GM15510 (cell line): ENCODE measurements around the gene KIAA0232.
A peak's percentile ranks its signal among the peaks of the same experiment; 100 is the strongest.

Experiments used
- POLR2A ChIP-seq: IDR thresholded peaks from 3 replicates; pipeline ENCODE4 v1.6.1; 2011; ENCODE audit warnings: borderline replicate concordance; ENCODE audit not compliant: insufficient read length; ENCODE audit errors: extremely low read depth

KIAA0232 gene

DNA sequence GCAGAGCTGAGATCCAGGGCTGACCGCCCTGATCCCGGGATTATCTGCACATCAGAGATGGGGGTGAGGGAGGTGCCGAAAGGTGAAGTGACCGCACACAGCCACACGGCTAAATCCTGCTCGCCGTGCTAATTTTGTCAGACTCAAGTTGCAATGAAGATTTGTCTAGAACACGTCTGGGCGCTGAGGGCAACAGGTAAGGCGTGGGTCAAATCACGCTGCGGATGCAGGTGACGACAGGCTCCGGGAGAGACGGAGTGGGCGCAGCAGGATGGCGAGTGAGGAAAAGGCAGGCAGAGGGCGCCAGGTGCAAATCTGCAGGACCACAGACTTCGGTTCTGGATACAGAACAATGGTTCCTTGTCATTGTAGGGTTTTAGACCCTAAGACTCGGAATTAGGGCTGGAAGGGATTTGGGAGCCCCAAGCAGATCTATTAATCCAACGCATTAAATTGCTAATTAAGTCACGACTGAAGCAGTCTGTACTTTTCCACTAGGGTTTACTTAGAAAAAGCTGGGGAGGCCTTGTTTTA is 125.2 kb downstream of the KIAA0232 start:
- TF ChIP-seq POLR2A: no peak

DNA sequence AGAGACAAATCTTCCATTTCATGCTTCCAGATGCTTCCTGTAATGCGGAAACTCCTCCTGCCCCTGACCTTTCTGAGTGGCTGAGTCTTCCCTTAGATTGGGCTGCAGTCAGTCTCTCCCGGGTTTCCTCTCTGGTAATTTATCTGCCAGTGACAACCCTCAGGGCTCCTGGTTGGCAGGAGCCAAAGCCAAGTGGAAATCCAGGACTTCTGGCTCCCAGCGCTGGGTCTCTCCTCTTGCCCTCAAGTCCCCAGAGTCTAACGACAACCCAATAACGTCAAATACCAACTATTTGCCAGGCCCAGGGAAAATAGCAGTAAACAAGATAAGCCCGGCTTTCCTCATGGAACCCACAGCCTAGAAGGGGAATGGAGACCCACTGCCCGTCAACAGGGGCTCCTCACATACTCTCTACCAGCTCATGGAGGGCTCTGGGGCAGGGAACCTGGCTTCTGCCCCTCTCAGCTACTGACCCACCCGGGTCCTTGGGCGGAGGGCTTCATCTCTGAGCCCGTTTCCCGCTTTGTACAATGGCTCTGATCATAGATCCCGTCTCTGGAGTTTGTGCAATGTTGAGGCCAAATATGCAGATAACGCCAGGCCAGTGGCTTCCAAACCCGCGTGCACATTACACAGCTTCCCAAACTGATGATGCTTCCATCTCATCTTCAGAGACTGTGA is 126.0 kb downstream of the KIAA0232 start:
- TF ChIP-seq POLR2A: no peak

DNA sequence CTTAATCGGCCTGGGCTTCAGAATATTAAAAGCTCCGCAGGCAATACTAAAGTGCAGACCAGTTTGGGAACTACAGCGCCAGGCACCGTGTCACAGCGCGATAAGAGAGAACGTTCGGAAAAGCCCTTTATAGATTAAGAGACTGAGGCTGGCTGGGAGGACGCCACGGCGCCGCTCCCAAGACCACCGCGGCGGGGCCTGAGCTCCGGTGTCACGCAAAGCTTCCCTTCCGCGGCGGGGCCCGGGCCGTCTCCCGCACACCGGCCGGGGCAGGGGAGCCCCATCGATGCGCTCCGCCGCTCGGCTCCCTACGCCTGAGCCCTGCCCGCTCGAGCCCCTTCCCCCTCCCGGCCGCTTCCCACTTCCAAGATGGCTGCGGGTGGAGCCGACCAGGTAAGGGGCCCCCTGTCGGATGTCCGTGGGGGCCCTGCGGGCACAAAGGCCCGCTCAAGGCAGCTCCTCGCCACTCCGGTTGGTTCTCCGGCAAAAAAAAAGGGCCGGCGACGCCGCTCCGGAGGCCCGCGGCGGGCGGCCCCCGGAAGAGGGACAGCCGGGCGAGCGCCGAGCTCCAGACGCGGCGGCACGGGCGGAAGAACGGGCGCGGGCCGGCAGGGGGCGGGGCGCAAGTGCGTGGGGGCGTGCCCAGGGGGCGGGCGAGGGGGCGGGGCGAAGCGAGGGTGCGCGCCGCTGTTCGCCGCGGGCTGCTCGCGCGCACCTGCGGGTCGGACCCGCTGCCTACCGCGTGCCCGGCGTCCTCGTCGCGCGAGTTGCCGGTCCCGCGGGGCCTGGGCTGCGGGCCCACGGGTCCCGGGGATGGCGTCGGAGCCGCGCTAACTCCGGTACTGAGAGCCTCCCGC is 126.8 kb downstream of the KIAA0232 start, which contains the start of gene TBC1D14:
Gene TBC1D14 (plus strand): TSS at position 714 of the 857 bp plus-strand sequence. CDS start 13,564 bp downstream, outside the sequence.
- TF ChIP-seq POLR2A: peak; percentile 72

DNA sequence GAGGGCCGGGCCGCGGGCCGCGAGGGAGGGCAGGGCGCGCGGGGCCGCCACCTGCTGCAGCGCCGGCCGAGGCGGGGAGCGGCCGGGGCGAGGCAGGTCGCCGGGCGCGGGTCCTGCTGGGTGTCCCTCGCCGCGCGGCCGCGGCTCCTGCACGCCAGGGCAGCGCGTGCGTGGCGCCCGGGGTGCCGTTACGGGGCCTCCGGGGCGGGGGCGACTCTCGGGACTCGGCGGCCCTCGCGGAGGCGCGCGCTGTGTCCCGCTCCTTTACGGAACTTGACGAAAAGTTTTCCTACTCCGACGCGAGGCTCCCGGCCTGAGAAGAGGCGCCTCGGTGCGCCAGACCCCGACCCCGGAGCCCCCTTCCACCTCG is 127.4 kb downstream of the KIAA0232 start:
- no peak for TF ChIP-seq POLR2A

DNA sequence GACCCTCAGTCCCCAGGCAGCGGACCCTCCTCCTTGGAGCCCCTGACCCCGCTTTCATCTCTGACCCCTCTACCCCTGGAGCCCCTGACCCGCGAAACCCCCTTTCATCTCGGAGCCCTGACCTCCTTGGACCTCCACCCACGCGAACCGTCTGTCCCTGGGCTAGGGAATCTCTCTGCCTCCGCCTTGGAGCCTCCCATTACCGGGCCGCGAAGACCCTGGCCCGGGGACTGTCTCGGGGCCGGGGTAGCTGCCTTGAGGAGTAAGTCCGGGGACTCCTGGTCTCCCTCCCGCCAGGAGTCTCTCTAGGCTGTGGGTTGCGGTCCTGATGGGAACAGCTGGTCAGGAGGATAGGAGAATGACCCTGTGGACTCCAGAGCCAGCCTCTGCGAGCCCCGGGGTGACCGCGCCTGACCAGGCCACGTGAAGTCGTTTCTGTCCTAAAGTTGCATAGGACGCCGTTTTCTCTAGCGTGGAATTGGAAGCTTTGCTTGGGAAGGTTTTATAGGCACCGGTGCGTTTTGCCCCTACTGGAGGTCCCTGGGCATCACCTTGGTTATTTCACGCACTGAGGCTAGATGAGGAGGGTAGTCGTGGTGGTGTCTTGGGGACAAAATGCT is 127.9 kb downstream of the KIAA0232 start:
- no peak for TF ChIP-seq POLR2A

DNA sequence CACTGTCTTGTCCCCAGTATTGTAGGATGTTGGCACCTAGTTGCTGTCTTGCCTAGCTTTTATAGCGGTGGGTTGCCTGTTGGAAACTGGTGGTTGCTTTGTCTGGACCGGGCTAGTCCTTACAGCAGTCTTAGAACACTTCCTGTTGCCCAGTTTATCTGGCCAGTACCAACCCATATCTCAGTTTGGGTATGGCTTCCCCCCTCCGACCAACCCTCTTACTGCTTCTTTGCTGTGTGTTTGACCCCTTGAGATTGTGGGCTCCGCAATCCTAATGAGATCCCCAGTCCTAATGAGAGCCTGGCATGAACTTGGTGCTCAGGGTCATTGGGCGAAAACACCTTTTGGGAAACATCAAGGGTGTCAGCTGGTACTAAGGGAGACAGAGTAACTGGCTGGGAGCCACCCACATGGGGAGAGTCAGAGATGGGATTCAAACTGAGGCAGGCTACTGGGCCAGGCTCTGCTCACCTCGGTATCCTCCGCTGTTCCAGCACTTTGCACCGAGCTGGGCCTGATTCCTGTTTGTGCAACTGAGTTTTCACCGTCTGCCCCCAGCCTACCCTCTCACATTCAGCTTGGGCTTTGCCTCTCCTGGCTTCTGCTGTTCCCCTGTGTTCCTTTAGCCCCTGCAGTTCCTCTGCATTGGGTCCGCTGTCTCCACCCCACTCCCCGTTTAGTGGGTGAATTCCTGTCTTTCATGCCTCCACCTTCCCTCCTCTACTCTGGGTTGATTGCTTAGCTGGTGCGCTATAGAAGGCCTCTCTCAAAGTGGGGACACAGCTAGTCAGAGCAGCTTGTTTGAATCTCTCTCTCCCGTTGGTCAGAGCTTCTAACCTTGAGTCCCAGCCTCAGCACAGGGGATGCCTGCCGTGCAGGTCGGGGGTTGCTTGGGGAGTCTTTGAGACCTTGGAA is 128.7 kb downstream of the KIAA0232 start:
- TF ChIP-seq POLR2A: no peak

DNA sequence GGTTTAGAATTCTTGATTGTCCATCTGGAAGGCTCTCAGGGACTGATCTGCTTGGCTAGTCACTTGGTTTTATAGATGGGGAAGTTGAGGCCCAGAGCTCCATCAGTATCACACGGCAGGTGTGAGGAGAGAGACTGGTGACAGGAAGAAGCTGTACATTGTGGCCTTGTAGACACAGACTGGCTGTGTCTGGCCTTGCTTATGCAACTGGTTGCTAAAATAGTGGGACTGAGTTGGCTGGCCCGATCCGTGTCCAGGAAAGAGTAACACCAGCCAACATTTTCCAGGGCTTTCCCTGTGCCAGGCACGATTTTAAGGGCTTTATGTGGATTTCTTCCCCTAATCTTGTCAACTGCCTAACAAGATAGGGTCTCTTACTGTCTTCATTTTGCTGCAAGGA is 129.9 kb downstream of the KIAA0232 start:
- no peak for TF ChIP-seq POLR2A

DNA sequence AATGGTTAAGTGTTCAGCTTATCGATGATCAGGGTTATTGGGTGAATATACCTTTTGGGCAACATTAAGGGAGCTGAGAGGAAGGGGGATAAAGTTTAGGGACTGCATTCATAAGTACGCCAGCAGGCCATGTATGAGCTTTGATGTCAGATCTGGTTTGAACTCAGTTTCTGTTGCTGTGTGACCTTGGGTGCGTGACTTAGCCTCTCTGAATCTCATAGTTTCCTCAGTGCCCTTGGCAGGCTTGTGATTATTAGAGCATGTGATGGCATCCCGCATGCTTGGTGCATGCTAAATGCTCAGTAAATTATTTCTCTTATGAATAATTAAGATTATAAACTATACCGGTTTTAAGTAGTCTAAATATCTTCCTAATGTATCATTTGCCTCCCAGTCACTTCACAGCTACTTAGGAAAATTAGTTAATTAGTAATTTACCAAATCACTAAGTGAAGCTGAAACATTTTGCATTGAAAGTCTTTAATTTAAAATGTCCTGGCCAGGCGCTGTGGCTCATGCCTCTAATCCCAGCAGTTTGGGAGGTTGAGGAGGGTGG is 130.9 kb downstream of the KIAA0232 start:
- no peak for TF ChIP-seq POLR2A

DNA sequence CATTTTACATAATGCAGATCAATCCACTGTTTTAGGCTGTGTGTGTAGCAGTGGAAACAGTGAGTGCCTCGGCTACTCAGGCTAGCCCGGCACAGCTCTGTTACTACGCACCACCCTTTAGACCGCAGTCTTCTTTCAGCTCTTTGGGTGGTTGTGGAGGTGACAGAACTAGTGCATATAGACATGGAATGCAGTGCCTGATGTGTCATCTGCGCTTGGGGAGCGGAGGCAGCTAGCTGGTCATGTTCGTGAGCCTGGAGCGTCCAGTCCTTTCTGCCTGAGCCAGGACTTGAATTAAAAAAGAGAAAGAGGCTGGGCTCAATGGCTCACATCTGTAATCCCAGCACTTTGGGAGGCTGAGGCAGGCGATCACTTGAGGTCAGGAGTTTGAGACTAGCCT is 131.9 kb downstream of the KIAA0232 start:
- no peak for TF ChIP-seq POLR2A

DNA sequence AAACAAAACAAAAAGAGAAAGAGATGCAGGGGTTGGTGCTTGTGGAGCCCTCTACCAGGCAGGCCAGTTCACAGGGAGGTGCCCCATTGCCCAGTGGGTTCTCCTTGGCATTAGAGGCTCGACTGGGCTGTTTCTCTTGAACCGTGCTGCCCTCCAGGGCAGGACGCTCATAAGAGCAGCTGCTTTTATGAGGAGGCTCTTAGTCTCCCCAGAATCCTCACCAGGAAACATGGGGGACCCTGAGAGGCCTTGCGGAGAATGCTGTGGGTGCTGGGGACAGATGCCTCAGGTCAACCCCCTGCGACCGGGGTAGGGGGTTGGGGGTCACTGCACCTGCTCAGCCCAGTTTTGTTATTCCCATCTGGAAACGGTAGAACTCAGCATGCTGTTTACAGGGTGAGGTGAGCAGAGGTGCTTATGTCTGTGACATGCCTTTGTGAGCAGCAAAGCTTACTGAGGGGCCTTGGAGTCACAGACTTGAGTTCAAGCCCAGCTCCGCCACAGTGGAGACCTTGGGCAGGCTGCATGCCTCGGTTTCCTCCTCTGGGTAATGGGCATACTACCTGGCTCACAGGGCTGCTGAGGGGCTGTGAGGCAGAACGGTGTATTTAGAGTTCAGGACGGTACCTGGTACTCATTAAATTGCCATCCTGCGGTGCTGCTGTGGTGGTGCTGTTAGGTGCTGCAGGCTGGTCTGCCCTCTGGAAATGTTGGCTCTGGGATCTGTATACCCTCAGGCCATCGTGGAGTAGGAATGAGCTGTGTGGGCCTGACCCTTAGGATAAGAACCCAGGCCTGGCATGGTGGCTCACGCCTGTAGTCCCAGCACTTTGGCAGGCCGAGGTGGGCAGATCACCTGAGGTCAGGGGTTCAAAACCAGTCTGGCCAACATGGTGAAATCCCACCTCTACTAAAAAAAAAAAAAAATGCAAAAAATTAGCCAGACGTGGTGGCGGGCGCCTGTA is 132.8 kb downstream of the KIAA0232 start:
- no peak for TF ChIP-seq POLR2A

DNA sequence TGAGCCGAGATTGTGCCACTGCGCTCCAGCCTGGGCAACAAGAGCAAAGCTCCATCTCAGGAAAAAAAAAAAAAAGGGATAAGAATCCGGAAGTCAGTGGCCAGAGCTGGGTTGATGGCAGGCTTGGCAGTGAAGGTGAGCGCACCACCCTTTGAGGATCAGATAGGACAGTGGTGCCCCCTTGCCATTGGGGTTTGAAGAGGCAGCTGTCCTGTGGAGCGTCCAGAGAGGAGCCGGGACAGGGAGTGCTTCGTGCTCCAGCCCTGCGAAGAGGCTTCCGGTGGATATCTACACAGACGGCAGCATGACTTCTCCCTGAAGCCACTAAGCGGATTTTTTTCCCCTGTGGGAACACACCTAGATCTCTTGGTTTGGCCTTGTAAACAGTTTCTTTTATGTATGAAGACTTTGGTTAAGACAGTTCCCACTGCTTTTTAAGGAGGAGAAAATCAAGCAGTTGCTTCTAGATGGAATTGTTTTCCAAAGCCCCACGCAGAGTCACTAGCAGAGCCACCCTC is 133.6 kb downstream of the KIAA0232 start:
- TF ChIP-seq POLR2A: no peak

DNA sequence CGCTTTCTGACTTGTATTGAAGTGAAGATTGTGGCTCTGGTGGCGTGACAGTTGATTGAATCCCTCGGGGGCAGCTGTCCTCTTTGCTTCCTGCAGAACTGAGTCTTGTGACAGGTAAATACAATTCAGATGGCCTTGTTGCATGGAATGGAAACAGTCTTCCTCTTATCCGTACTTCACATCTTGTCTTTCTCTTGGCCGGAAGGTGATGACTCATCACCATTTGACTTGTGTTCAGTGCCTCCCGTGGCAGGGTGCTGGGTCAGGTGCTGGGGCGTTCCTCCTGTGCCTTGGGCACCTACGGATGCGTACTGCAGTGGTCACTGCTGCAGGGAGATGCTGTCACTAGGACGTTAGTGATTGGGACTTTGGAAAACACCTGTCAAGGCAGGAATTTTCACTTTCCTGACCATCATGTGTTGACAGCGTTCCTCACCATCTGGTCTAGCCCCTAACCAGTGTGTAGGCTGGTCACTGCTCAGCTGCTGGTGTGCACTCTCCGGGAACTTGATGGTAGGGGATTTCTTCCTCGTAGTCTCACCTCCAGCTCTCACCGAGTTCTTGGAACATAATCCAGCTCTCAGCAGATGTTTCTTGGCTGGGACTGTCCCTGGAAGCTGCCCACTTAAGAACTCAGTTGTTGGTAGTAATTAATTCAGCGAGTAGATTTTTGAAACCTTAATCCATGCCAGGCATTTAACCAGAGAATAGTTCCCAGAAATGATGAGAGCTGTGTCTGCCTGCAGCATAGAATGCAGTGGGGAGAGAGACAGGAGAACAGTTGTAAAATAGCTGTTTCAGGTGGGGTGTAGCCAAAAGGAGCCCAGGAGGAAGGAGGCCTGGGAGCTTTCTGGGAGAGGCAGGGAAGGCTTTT is 134.3 kb downstream of the KIAA0232 start:
- no peak for TF ChIP-seq POLR2A
